Subcutaneous preadipocyte (primary cell): ENCODE measurements around the gene GARIN5A. TPM values are rescaled to one million over a fixed set of nuclear protein-coding genes. Genes with fewer than 3 reads are reported as not detected.

ENCODE experiments used
- total RNA-seq: library from RNA; depleted of rRNA; stranded (reverse); fragments of >200 nt; gene quantifications from 2 replicates; pipeline ENCODE4 v1.2.3, GENCODE V29; 2012

Gene GARIN5A
- total RNA-seq = not detected in 2 replicates

GRCh38 chr19:50476224-50476906, at the start of gene GARIN5A, which contains the start of gene EMC10:
TSS of gene GARIN5A (minus strand) at chr19:50476848. CDS start at chr19:50476388, 460 bp downstream.
TSS of gene EMC10 (plus strand) at chr19:50476507. CDS start at chr19:50476545, 38 bp downstream.

GRCh38 chr19:50513746-50514345, 37.2 kb upstream of the GARIN5A start, which contains the start of gene ASPDH:
TSS of gene ASPDH (minus strand) at chr19:50513913. CDS start at chr19:50513823, 90 bp downstream.

GRCh38 chr19:50511069-50511822, 34.6 kb upstream of the GARIN5A start, which contains the start of gene JOSD2:
TSS of gene JOSD2 (minus strand) at chr19:50511191. CDS start at chr19:50510431, 760 bp downstream.

GRCh38 chr19:50432221-50433028, 44.2 kb downstream of the GARIN5A start, which contains the start of gene MYBPC2:
TSS of gene MYBPC2 (plus strand) at chr19:50432892. CDS start at chr19:50432954, 62 bp downstream.

GRCh38 chr19:50418176-50419021, 58.2 kb downstream of the GARIN5A start, which contains the start of gene SPIB:
TSS of gene SPIB (plus strand) at chr19:50418938. CDS start at chr19:50418963, 25 bp downstream.

Other genes starting within 250 kb of the GARIN5A start
- gene KCNC3, start 147.5 kb downstream of the GARIN5A start, total RNA-seq = under 0.01 TPM in 1 of 2 replicates, not detected in the other
- under 0.01 and 0.20 TPM in 2 replicates for gene NAPSA, start 111.2 kb downstream of the GARIN5A start, total RNA-seq
- gene NR1H2, start 100.4 kb downstream of the GARIN5A start, total RNA-seq = 60.2 and 75.7 TPM in 2 replicates
- 42.6 and 64.7 TPM in 2 replicates for gene POLD1, start 92.5 kb downstream of the GARIN5A start, total RNA-seq
- gene SPIB, start 57.9 kb downstream of the GARIN5A start, total RNA-seq = not detected in 2 replicates
- gene MYBPC2, start 44.0 kb downstream of the GARIN5A start, total RNA-seq = not detected in 2 replicates
- gene EMC10, start 341 bp downstream of the GARIN5A start, total RNA-seq = 23.5 and 25.2 TPM in 2 replicates
- 22.3 and 32.3 TPM in 2 replicates for gene JOSD2, start 34.3 kb upstream of the GARIN5A start, total RNA-seq
- gene ASPDH, start 37.1 kb upstream of the GARIN5A start, total RNA-seq = not detected in 2 replicates
- gene LRRC4B, start 91.6 kb upstream of the GARIN5A start, total RNA-seq = under 0.01 TPM in 2 replicates
- gene SYT3, start 163.0 kb upstream of the GARIN5A start, total RNA-seq = not detected in 2 replicates
- not detected in 2 replicates for gene C19orf81, start 172.6 kb upstream of the GARIN5A start, total RNA-seq
- gene SHANK1, start 243.0 kb upstream of the GARIN5A start, total RNA-seq = 0.73 and 1.2 TPM in 2 replicates
- gene CLEC11A, start 246.5 kb upstream of the GARIN5A start, total RNA-seq = 18.4 and 23.9 TPM in 2 replicates